Measurements from ENCODE around the gene CEP112. TPM values are rescaled to one million over a fixed set of nuclear protein-coding genes. Genes with fewer than 3 reads are reported as not detected.

The CEP112 gene
- total and polyA plus RNA-seq, 2 of the 4 experiments (the other 2 are of a cell fraction): 2.5 to 5.6 TPM

DNA sequence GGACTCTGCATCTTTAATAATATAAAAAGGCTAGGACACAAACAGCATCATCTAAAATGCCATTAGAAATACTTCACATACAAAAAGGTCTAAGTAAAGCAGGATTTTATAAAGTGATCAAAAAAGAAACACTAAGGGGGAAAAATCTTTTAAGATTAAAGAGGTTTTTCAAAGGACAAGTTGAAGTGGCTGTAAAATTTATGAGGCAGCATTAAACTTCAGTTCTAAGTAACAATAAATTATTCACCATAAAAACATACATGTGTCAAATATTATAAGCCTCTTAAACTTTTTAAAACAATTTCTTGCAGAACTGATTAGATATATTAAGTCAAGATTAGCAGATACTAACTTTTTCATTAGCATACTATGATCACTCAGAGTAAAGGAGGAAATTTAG is 20.8 kb downstream of the CEP112 start:
- Histone ChIP-seq H2AFZ (replicated peaks; ENCODE audit: low read length, poor library complexity) (no peak overlapping the region), H3K9ac (ENCODE audit: low read depth, low read length) (no peak overlapping the region), H2BK20ac (ENCODE audit: low read depth, low read length) (no peak overlapping the region), H3K36me3 (ENCODE audit: control insufficient read depth, insufficient read depth, low read length) (no peaks in the 10 kb centered on the region), H3K27ac (ENCODE audit: insufficient read depth, low read length) (no peak overlapping the region), H3K4me2 (ENCODE audit: low read depth, low read length) (no peak overlapping the region), H4K91ac (ENCODE audit: insufficient read depth, low read depth, low read length) (no peak overlapping the region), H3K9me1 (ENCODE audit: insufficient read depth, low read length) (peaks cover 2% of the 10 kb centered on the region; the same call in 1 of the 2 replicates), H3K56ac (ENCODE audit: extremely low read depth, insufficient read depth, low read length) (no peak overlapping the region), H3K79me1 (ENCODE audit: low read depth in 1 of 2, low read length in 2 of 2) (no peaks in the 10 kb centered on the region), H3K9me3 (ENCODE audit: control insufficient read depth, insufficient read depth, low read length) (no peaks in the 10 kb centered on the region), H3K14ac (replicated peaks; ENCODE audit: low read depth, low read length) (no peak overlapping the region), H3K27me3 (ENCODE audit: control insufficient read depth, insufficient read depth, low read length) (no peaks in the 10 kb centered on the region), H3K18ac (ENCODE audit: low read depth, low read length) (no peak overlapping the region), H3K4me1 (ENCODE audit: control insufficient read depth, insufficient read depth, low read length) (no peaks in the 10 kb centered on the region), H4K5ac (ENCODE audit: low read depth, low read length) (no peak overlapping the region), H2AK9ac (replicated peaks; ENCODE audit: low read depth, low read length, poor library complexity) (no peak overlapping the region), H2BK120ac (ENCODE audit: low read depth, low read length) (no peak overlapping the region), H2AK5ac (ENCODE audit: low read depth, low read length) (no peak overlapping the region), H2BK15ac (ENCODE audit: low read depth, low read length) (no peak overlapping the region), H3K23ac (ENCODE audit: low read depth, low read length) (no peak overlapping the region), H4K8ac (ENCODE audit: low read depth in 2 of 2, low read length in 2 of 2) (no peak overlapping the region), H4K20me1 (ENCODE audit: insufficient read depth, low read length) (no peaks in the 10 kb centered on the region), H3K4ac (ENCODE audit: low read depth, low read length) (no peak overlapping the region), H2BK5ac (ENCODE audit: low read depth, low read length, poor library complexity, severe bottlenecking) (no peak overlapping the region), H3K4me3 (ENCODE audit: insufficient read depth, low read depth, low read length) (no peak overlapping the region)
- intact Hi-C loops (cut with micrococcal nuclease): no loop called here
- ChIA-PET POLR2A (ENCODE audit: unreplicated experiment) (no interaction called here), CTCF (interaction anchor here (0.6 kb wide), 1 partner anchor 892 kb away, joined by 4 read pairs; no protein-coding TSS in a partner anchor)
- dilution Hi-C loops (cut with HindIII; ENCODE audit: low sequenced_read_pairs, unreplicated experiment): no loop called here
- in situ Hi-C loops (cut with MboI; ENCODE audit: low sequenced_read_pairs): loop anchor here (25.0 kb wide), 1 partner anchor 609 kb away; the partner anchor contains the start of gene AXIN2
- no peak for TF ChIP-seq RCOR1 (IDR thresholded peaks at IDR 0.05; ENCODE audit: insufficient replicate concordance, low read length)
- TF ChIP-seq, protein P1, sequence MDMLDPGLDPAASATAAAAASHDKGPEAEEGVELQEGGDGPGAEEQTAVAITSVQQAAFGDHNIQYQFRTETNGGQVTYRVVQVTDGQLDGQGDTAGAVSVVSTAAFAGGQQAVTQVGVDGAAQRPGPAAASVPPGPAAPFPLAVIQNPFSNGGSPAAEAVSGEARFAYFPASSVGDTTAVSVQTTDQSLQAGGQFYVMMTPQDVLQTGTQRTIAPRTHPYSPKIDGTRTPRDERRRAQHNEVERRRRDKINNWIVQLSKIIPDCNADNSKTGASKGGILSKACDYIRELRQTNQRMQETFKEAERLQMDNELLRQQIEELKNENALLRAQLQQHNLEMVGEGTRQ (IDR thresholded peaks at IDR 0.05; ENCODE audit: low read depth, low read length): no peak
- no peak for TF ChIP-seq CEBPB (IDR thresholded peaks at IDR 0.05; ENCODE audit: low read depth, low read length)
- no peak for TF ChIP-seq RFX5 (IDR thresholded peaks at IDR 0.05; ENCODE audit: low read depth, low read length)
- TF ChIP-seq MAFK (IDR thresholded peaks at IDR 0.05; ENCODE audit: low read depth, low read length): no peak
- no peak for TF ChIP-seq POLR2A (IDR thresholded peaks at IDR 0.05; ENCODE audit: low read depth, low read length)
- TF ChIP-seq NFE2L2 (IDR thresholded peaks at IDR 0.05; ENCODE audit: low read depth, low read length): no peak
- no peak for TF ChIP-seq CTCF (conservative IDR thresholded peaks at IDR 0.05; ENCODE audit: low read depth, low read length)
- no peak for TF ChIP-seq BHLHE40 (IDR thresholded peaks at IDR 0.05; ENCODE audit: low read depth, low read length)
- no peak for TF ChIP-seq MAZ (IDR thresholded peaks at IDR 0.05; ENCODE audit: borderline replicate concordance, low read depth, low read length)
- no peak for TF ChIP-seq ELK1 (IDR thresholded peaks at IDR 0.05; ENCODE audit: borderline replicate concordance, low read depth, low read length)
- no peak for TF ChIP-seq FOS (IDR thresholded peaks at IDR 0.05; ENCODE audit: low read depth, low read length)
- no peak for TF ChIP-seq RAD21 (IDR thresholded peaks at IDR 0.05; ENCODE audit: low read length)
- no peak for TF ChIP-seq MXI1 (IDR thresholded peaks at IDR 0.05; ENCODE audit: borderline replicate concordance, low read depth, low read length)
- no peak for TF ChIP-seq SMC3 (IDR thresholded peaks at IDR 0.05; ENCODE audit: low read depth, low read length)
- no peak for TF ChIP-seq CHD1 (IDR thresholded peaks at IDR 0.05; ENCODE audit: low read depth, low read length)
- ATAC-seq (ENCODE audit: low read depth) (no peak), DNase-seq (no peak)
- no TSS peak for BruUV-seq (replicated peaks)

Measured in IMR-90 (cell line).